Hypothalamus (tissue), 51 donors: Measurements from ENCODE around the gene PSORS1C2.
"Not testable (repeated sequence)": the region's sequence is repeated elsewhere in the genome, so short reads cannot be mapped to it uniquely, and the experiment has no call there.

Experiments
- DNase-seq, 51 donors: peaks; one replicate each; lab custom pipeline; 2025; lab: John Stamatoyannopoulos, UW

The PSORS1C2 gene

GRCh38 chr6:31138982-31139381 lies at the start of gene PSORS1C2:
Gene PSORS1C2 (minus strand): TSS chr6:31139066. CDS start chr6:31139026, 40 bp downstream.
- DNase-seq: no peak

DNA sequence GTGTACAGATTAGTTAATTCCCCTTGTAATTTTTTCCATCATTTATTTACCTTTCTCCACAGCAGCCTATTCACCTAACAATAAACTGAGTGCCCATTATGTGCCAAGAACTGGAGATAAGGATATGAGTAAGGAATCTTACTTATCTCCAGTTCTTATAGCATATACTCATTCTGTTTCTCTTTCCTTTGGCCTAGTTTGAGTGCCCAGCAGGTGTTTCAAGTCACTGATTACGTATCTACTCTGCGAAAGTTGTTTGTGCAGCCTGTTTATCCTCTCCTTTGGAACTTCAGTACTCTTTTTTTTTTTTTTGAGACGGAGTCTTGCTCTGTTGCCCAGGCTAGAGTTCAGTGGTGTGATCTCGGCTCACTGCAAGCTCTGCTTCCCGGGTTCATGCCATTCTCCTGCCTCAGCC lies 48.9 kb upstream of the PSORS1C2 start:
- no peak for DNase-seq

DNA sequence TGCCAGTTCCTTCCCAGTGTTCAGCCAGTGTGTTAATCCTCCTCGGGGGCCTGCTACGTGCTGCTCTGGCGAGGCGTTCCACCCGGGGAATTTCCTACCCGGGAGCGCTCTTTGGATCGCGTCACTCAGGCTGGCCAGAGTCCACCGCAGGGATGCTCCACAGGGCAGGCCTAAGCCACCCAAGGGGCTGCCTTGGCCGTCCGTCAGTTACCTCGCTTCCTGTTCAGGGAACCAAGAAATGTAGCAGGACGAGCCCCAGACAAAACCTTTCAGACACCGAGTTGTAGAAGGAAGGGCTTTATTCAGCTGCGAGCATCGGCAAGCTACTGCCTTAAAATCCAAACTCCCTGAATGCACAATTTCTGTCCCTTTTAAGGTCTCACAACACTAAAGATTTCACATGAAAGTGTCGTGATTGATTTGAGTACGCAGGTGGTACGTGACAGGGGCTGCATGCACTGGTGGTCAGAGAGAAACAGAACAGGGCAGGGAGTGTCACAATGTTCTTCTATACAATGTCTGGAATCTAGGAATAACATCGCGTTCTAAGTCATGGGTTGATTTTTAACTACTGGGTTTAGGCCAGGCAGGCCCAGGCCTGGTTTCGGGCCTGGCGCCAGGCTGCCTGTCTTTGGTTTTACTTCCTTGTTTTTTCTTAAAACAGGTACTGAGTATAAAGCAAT lies 47.3 kb upstream of the PSORS1C2 start:
- peak in 2 of 51 donors; percentile 38 to 47 for DNase-seq

DNA sequence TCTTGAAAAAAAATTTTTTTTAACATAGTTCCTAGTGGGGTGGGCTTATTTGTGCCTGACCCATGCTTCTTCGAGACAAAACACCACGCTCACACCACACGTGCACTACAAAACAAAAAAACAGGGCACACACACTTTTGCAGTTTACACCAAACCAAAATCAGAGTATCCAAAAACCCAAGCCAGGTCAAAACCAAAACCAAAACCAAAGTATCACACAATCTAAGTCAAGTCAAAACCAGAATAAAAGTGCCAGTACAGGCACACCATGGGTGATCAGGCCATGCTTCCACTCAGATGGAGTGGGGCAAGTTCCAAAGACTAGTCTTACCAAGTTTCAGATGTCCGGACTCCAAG lies 46.8 kb upstream of the PSORS1C2 start:
- DNase-seq: not testable (repeated sequence)

- DNase-seq: not testable (repeated sequence)
These were observed 45.0 kb upstream of the PSORS1C2 start for GRCh38 chr6:31183859-31184258.

DNA sequence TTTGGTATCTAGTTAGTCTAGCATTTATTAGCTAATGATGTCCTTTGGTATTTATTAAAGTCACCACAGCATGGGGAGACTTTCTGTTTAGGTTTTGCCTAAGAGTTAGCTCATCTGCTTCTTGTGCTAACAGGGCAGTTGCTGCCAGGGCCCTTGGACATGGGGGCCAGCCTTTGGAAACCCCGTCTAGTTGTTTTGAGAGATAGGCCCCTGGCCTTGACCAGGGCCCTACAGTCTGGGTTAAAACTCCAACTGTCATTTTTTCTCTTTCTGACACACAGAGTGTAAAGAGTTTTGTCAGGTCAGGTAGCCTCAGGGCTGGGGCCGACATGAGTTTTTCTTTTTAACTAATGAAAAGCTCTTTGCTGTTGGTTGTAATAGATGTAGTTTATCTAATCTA lies 44.4 kb upstream of the PSORS1C2 start:
- not testable (repeated sequence) for DNase-seq

DNA sequence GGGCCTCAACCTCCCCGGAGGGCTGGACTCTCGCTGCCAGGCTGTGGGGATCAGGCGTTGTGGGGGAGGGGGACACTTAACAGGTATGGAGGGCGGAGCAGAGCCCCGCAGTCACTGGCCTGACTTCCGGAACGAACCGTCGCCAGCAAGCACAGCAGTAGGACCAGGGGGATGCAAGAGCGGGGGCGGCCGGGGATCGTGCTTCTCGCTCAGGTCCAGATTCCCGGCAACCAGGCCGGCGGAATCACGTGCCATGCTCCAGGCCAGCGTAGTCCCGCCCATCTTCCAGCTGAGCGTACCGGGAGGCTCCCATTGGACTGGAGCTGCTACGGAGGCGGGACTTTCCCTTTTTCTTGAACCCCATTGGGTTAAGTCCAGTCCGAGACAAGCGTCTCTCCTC lies 41.6 kb upstream of the PSORS1C2 start:
- peak in 33 of 51 donors; percentile 6 to 79 (median 29) for DNase-seq

- DNase-seq: no peak
These were observed 41.0 kb upstream of the PSORS1C2 start for GRCh38 chr6:31179896-31180295.

DNA sequence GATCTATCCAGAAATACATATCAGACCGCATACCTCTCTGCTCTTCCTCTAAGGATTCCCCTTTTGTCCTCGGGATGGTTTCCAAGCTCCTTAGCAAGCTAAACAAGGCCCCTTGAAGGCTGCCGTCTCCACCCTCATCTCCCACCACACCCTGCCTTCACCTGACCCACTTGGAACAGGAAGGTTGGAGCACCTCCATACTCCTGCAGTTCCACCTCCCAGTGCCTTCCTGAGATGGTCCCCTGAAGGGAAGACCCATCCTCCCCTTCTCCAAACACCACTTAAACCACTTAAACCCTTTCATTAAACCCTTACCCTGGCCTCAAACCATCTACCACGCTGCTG lies 40.1 kb upstream of the PSORS1C2 start:
- no peak for DNase-seq

GRCh38 chr6:31178143-31179041 lies 39.5 kb upstream of the PSORS1C2 start:
- DNase-seq: no peak

GRCh38 chr6:31175971-31176370 lies 37.1 kb upstream of the PSORS1C2 start:
- DNase-seq: peak in 1 of 51 donors; percentile 16

DNA sequence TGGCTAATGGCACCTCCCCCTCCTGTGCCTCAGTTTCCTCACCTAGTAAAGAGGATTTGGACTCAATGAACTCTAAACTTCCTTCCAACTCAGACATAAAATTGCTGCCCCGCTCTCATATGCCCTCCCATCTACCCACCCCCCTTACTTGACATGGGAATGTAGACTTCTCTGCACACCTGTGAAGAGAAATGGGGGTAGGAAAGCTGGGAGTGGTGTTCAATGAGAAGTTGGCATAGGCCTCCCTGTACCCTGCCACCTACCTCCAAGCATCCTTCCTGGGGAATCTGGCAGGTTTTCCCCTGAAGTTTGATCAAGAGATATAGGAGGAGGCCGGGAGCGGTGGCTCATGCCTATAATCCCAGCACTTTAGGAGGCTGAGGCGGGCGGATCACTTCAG lies 35.5 kb upstream of the PSORS1C2 start:
- no peak for DNase-seq

- no peak for DNase-seq
These were observed 34.5 kb upstream of the PSORS1C2 start for GRCh38 chr6:31173406-31173805.

- DNase-seq: no peak
These were observed 34.1 kb upstream of the PSORS1C2 start for GRCh38 chr6:31172973-31173384.

DNA sequence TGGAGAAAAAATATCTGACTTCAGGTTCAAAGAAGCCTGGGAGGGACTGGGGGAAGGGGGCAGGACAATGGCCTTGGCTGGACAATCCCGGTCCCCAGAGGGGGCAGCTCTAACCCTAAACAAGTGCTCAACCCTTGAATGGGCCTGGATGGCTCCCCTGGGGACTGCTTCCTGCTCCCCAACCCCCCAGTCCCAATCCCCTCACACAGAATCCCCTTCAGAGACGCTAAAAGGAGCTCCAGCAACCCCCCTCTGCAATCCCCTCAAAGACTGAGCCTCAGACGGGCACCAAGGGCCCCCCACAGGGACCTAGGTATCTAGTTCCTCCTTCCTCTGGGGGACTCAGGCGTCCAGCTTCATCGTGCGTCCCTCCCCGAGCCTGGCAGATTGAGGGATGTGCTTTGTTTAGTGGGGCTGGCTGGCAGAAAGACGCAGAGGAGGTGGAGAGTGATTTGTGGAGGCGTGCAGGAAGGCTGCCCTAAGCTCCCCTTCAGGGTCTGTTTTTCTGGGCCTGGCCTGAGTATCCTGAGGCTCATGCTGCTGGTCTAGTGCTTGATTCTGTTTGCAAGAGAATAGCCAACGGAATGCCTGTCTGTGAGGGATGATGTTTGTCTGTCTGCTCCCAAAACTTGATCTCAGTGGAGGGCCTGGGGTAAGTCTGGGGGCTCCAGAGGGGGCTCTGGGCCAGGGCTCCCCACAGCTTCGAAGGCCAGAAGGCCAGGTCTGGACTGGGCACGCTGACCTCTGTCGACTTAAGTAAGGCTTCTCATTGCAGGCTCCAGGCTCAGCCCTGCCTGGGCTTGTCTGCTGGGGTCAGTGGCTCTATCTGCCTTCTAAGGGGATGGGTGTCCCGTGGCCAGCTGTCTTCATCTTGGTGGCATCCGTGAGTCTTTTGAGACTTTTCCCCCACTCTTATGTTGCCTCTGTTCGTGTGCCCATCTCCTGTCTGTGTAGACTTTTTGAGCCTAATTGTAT lies 33.4 kb upstream of the PSORS1C2 start:
- no peak for DNase-seq

DNA sequence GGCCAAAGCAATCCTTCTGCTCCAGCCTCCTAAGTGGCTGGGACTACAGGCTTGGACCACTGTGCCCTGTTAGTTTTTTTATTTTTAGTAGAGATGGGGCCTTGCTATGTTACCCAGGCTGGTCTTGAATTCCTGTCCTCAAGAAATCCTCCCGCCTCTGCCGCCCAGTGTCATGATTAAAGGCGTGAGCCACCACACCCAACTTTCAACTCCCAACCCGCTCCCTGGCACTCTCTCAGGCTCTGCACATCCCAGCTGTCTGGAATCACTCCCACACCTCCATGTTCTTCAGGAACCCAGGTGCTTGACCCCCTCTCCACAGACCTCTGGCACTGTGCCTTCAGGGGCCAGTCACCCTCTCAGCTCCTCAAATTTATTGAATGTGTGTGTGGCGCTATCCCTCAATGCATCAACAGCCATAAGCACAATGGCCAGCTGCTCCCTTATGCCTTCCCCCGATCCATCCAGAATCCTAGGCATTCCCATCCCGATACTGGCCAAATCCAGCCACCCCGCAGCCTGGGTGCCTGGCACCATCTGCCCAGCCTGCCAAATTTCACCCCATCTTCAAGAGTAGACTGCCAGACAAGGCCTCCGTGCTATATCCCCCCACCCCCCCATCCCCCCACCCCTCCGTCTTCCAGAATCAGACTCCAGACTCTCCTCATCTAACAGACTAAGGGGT lies 32.3 kb upstream of the PSORS1C2 start:
- DNase-seq: no peak

DNA sequence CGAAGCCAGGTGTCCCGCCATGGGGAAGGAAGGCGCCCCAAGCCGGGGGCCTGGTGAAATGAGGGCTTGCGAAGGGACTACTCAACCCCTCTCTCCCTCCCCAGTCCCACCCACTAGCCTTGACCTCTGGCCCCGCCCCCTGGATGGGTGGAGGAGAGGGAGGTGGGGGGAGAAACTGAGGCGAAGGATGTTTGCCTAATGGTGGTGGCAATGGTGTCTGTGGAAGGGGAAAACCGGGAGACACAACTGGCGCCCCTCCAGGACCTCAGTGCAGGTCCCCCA lies 31.7 kb upstream of the PSORS1C2 start, which contains the start of gene POU5F1:
TSS of gene POU5F1 (minus strand) at position 83 of the 282 bp plus-strand sequence. CDS start at position 21, 62 bp downstream.
- DNase-seq: no peak

DNA sequence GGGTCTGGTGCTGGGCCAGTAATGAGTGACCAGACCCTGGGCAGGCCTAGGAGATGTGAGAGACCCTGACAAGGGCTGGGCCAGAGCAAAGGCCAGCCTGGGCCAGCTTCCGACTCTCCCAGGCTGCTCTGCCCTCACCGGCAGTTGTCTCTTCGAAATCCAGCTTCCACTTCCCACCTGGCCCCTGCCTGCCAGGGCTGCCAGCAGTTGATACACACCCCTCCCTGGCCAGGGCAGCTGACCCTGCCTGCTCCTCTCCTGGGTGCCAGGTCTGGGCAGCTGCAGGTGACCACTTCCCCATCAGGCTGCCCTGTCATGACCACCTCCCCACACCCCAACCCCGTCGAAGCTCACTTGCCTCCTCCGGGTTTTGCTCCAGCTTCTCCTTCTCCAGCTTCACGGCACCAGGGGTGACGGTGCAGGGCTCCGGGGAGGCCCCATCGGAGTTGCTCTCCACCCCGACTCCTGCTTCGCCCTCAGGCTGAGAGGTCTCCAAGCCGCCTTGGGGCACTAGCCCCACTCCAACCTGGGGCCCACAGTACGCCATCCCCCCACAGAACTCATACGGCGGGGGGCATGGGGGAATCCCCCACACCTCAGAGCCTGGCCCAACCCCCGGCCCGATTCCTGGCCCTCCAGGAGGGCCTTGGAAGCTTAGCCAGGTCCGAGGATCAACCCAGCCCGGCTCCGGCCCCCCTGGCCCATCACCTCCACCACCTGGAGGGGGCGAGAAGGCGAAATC lies 31.2 kb upstream of the PSORS1C2 start:
- not testable (repeated sequence) for DNase-seq

DNA sequence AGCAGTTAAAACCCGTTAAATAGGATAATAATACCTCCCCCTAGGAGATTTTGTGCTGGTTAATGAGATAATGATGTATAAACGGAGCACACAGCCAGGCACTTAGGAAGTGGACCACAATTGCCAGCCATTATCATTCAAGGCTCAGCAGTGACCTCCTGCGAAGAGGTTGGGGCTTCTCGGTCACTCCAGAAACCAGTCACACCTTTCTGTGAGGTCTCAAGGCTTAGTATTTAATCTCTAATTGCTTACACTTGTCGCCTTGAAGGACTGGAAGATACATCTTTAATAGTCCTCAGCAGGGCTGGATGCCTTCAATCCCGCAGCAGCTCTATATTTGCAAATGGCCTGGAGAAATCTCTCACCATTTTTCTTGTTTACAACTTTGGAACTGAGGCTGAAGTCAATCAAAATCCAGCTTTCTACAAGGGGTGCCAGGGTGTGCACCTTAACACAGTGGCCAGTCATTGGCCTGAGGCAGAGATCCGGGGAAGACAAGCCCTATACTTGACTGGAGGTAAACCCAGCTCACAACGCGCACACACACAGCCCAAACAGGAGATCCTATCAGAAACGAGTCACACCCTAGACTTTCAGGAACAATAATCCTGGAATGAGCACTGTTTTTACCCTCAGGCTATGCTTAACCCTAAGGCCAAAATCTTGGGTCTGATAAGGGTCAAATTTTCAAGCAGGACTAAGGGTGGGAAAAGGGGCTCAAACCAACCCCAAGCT lies 30.4 kb upstream of the PSORS1C2 start:
- DNase-seq: no peak
